Peyer's patch (tissue), 4 donors: ENCODE data around the gene ESPL1. TPM values are rescaled to one million over a fixed set of nuclear protein-coding genes. Genes with fewer than 3 reads are reported as not detected.

Experiments
- DNase-seq, 3 donors: peaks; one replicate each; pipeline ENCODE4 v3.0.0-alpha.2; 2017 to 2019
- H3K27ac ChIP-seq, 4 donors: fragments of 200-600 bp; sonication (generic); one replicate each; pipeline ENCODE4 v1.5.1; 2016 to 2019
- H3K27me3 ChIP-seq, 2 donors: fragments of 200-600 bp; sonication (generic); one replicate each; pipeline ENCODE4 v1.5.1; 2019
- H3K36me3 ChIP-seq, 3 donors: fragments of 200-600 bp; sonication (generic); one replicate each; pipeline ENCODE4 v1.5.1; 2016 to 2019
- H3K4me1 ChIP-seq, 4 donors: fragments of 200-600 bp; sonication (generic); one replicate each; pipeline ENCODE4 v1.5.1; 2016 to 2019
- H3K4me3 ChIP-seq, 4 donors: fragments of 200-600 bp; sonication (generic); 1 replicate in 3 of 4; 2 replicates in 1 of 4; pipeline ENCODE4 v1.5.1; 2016 to 2019; ENCODE audit warnings: mild to moderate bottlenecking in 1 of 4
- H3K9me3 ChIP-seq, 4 donors: fragments of 200-600 bp; sonication (generic); one replicate each; pipeline ENCODE4 v1.5.1; 2016 to 2019; ENCODE audit warnings: mild to moderate bottlenecking in 1 of 4
- POLR2A ChIP-seq, 2 donors: fragments of 450-650 bp; IDR thresholded peaks; one replicate each; pipeline ENCODE4 v1.5.1; 2017; ENCODE audit warnings: antibody characterized with exemption in 2 of 2, mild to moderate bottlenecking in 2 of 2, moderate library complexity in 2 of 2
- total RNA-seq, 4 donors: library from RNA; depleted of rRNA; stranded (reverse); fragments of >200 nt; gene quantifications; one replicate each; pipeline ENCODE4 v1.1.0, GENCODE V29; 2016
- TF ChIP-seq, protein P1 (sequence below), 6 experiments: fragments of 450-650 bp in 4 of 6; fragments of 200-600 bp in 2 of 6; sonication (generic) in 1 of 6; IDR thresholded peaks; one replicate each; pipeline ENCODE4 v1.5.1; 2017 to 2019; ENCODE audit warnings: antibody characterized with exemption in 6 of 6, mild to moderate bottlenecking in 3 of 6, moderate library complexity in 1 of 6

ESPL1 gene
- total RNA-seq, 4 donors from 2014 or later, result 47.0 to 108 (median 87.0) TPM

DNA sequence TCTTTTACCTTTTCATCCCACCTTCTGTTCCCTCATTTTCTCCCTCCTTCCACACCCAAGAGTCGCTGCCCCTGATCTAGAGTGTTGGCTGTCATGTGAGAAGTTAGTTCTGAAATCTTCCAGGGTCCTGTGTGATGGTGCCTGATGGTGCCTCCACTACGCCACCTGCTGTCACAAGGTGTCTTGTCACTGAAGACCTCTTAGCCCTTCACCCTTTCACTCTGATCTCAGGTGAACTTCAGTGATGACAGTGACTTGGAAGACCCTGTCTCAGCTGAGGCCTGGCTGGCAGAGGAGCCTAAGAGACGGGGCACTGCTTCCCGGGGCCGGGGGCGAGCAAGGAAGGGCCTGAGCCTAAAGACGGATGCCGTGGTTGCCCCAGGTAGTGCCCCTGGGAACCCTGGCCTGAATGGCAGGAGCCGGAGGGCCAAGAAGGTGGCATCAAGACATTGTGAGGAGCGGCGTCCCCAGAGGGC lies 19.7 kb downstream of the ESPL1 start:
- H3K27me3 ChIP-seq, result no peaks in the 10 kb centered on the region
- peaks cover 0 to 12% (median 0%) of the 10 kb centered on the region in 3 donors for H3K36me3 ChIP-seq
- no peak for TF ChIP-seq POLR2A (IDR thresholded peaks at IDR 0.05)
- TF ChIP-seq, protein P1, sequence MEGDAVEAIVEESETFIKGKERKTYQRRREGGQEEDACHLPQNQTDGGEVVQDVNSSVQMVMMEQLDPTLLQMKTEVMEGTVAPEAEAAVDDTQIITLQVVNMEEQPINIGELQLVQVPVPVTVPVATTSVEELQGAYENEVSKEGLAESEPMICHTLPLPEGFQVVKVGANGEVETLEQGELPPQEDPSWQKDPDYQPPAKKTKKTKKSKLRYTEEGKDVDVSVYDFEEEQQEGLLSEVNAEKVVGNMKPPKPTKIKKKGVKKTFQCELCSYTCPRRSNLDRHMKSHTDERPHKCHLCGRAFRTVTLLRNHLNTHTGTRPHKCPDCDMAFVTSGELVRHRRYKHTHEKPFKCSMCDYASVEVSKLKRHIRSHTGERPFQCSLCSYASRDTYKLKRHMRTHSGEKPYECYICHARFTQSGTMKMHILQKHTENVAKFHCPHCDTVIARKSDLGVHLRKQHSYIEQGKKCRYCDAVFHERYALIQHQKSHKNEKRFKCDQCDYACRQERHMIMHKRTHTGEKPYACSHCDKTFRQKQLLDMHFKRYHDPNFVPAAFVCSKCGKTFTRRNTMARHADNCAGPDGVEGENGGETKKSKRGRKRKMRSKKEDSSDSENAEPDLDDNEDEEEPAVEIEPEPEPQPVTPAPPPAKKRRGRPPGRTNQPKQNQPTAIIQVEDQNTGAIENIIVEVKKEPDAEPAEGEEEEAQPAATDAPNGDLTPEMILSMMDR (IDR thresholded peaks at IDR 0.05), result peak; percentile 67 to 80 (median 77)
- peak; percentile 68 to 92 (median 80) for DNase-seq
- no peak overlapping the region for H3K27ac ChIP-seq
- H3K9me3 ChIP-seq, result no peaks in the 10 kb centered on the region
- H3K4me3 ChIP-seq, result no peak overlapping the region
- no peaks in the 10 kb centered on the region for H3K4me1 ChIP-seq

DNA sequence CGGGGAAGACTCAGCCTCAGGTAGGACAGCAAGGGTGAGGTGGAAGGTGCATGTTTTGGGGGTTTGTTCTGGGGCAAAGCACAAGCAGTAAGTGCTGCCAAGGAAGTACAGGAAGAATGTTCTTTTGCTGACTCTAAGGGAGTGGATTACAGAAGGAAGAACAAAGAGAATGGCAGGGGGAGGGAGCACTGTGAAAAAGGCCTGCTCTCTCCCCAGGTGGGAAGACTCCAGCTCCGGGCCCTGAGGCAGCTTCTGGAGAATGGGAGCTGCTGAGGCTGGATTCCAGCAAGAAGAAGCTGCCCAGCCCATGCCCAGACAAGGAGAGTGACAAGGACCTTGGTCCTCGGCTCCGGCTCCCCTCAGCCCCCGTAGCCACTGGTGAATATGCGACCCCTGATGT lies 20.2 kb downstream of the ESPL1 start:
- H3K36me3 ChIP-seq, result peaks cover 0 to 11% (median 0%) of the 10 kb centered on the region in 3 donors
- H3K4me3 ChIP-seq, result no peak overlapping the region

DNA sequence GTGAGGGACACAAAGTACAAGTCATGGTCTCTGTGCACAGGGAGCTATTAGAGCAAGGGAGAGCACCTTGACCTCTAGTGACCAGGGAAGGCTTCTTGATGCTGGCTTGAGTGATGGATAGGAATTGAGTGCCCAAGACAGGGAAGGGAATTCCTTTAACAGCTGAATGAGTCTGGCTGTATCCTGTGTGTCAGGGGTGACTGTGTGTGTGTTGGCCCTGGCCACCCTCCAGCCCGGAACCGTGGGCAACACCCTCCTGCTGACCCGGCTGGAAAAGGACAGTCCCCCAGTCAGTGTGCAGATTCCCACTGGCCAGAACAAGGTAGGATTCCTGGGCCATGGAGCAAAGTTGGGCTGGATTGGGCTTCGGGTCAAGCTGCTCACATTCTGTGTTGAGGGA lies 21.8 kb downstream of the ESPL1 start:
- Histone ChIP-seq H3K4me3 (no peak overlapping the region), H3K4me1 (peaks cover 0 to 3% (median 0%) of the 10 kb centered on the region in 4 donors), H3K27me3 (no peaks in the 10 kb centered on the region), H3K9me3 (no peaks in the 10 kb centered on the region), H3K27ac (no peak overlapping the region), H3K36me3 (peaks cover 0 to 8% (median 0%) of the 10 kb centered on the region in 3 donors)
- DNase-seq, result no peak
- TF ChIP-seq POLR2A (IDR thresholded peaks at IDR 0.05), result no peak
- TF ChIP-seq, protein P1 (IDR thresholded peaks at IDR 0.05), result no peak

More for the DNA sequence above, 20.2 kb downstream of the ESPL1 start:
- no peak for TF ChIP-seq POLR2A (IDR thresholded peaks at IDR 0.05)
- TF ChIP-seq, protein P1 (IDR thresholded peaks at IDR 0.05), result no peak
- Histone ChIP-seq H3K9me3 (no peaks in the 10 kb centered on the region), H3K4me1 (no peaks in the 10 kb centered on the region), H3K27me3 (no peaks in the 10 kb centered on the region), H3K27ac (no peak overlapping the region)
- DNase-seq, result no peak

DNA sequence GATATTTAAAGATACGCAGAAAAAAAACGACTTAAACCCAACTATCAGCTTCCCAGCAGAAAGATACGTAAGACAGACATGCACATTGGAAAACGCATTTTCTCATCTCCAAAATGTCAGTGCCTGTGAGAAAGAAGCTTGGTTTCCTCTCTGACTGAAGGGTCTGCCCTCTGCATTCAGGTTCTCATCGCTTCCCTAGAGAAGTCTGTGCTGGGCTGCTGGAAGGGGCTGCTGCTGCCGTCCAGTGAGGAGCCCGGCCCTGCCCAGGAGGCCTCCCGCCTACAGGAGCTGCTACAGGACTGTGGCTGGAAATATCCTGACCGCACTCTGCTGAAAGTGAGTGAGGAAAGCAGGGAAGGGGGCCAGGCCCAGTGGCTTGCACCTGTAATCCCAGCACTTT lies 22.6 kb downstream of the ESPL1 start:
- H3K9me3 ChIP-seq, result no peaks in the 10 kb centered on the region
- no peak overlapping the region for H3K27ac ChIP-seq
- H3K27me3 ChIP-seq, result no peaks in the 10 kb centered on the region
- DNase-seq, result no peak
- no peak for TF ChIP-seq POLR2A (IDR thresholded peaks at IDR 0.05)
- TF ChIP-seq, protein P1 (IDR thresholded peaks at IDR 0.05), result no peak
- H3K36me3 ChIP-seq, result peaks cover 0 to 8% (median 0%) of the 10 kb centered on the region in 3 donors
- H3K4me1 ChIP-seq, result peaks cover 0 to 6% (median 0%) of the 10 kb centered on the region in 4 donors
- no peak overlapping the region for H3K4me3 ChIP-seq

GRCh38 chr12:53292426-53292825 lies 24.3 kb downstream of the ESPL1 start:
- no peak for DNase-seq
- H3K27me3 ChIP-seq, result no peaks in the 10 kb centered on the region
- peaks cover 0 to 8% (median 0%) of the 10 kb centered on the region in 3 donors for H3K36me3 ChIP-seq
- no peak overlapping the region for H3K4me3 ChIP-seq
- H3K9me3 ChIP-seq, result no peaks in the 10 kb centered on the region
- H3K27ac ChIP-seq, result no peak overlapping the region
- H3K4me1 ChIP-seq, result peaks cover 0 to 13% (median 6%) of the 10 kb centered on the region in 4 donors
- TF ChIP-seq, protein P1 (IDR thresholded peaks at IDR 0.05), result no peak
- TF ChIP-seq POLR2A (IDR thresholded peaks at IDR 0.05), result no peak
